ENCODE results near the gene FAM78A.

DNA sequence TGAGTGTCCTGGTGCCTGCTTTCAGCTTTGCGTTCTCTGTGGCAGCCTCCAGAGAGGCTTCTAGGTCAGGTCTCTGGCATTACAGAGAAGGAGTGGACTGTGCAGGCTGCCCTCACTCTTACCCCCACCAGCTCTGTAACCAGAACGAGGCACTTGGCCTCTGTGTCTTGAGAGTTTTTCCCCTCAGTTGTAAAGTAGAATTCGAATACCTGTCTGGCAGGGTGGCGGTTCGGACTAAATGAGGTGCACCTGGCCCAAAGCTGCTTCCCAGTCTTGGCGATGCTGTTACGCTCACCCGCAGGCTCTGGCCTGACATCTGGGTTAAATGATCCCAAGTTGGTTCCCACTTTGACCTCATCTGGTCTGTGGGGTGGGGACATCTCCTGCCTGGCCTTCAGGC lies 40.1 kb downstream of the FAM78A start:
- TF ChIP-seq, protein P1, sequence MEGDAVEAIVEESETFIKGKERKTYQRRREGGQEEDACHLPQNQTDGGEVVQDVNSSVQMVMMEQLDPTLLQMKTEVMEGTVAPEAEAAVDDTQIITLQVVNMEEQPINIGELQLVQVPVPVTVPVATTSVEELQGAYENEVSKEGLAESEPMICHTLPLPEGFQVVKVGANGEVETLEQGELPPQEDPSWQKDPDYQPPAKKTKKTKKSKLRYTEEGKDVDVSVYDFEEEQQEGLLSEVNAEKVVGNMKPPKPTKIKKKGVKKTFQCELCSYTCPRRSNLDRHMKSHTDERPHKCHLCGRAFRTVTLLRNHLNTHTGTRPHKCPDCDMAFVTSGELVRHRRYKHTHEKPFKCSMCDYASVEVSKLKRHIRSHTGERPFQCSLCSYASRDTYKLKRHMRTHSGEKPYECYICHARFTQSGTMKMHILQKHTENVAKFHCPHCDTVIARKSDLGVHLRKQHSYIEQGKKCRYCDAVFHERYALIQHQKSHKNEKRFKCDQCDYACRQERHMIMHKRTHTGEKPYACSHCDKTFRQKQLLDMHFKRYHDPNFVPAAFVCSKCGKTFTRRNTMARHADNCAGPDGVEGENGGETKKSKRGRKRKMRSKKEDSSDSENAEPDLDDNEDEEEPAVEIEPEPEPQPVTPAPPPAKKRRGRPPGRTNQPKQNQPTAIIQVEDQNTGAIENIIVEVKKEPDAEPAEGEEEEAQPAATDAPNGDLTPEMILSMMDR (IDR thresholded peaks at IDR 0.05; ENCODE audit: insufficient read depth, low read depth, low read length), result no peak
- no peak for TF ChIP-seq EZH2 (IDR thresholded peaks at IDR 0.05; ENCODE audit: insufficient read depth, low read length)

All from astrocyte (in vitro differentiated cells and primary cell).